Measurements from ENCODE around the gene TBX1.

- TF ChIP-seq CTCF (optimal IDR thresholded peaks at IDR 0.05 in 1 of 3, IDR thresholded peaks at IDR 0.05 in 1 of 3, conservative IDR thresholded peaks at IDR 0.05 in 1 of 3; ENCODE audit: extremely low read depth in 1 of 3, insufficient read depth in 2 of 3, low read length in 3 of 3) (no peak), EZH2 (IDR thresholded peaks at IDR 0.05; ENCODE audit: low read length) (no peak)
These were observed 29.2 kb downstream of the TBX1 start for GRCh38 chr22:19789828-19790227.

Measured in keratinocyte (primary cell).